GM19239 (cell line): ENCODE measurements around the gene RASGRF1.
"Not testable (repeated sequence)": the region's sequence is repeated elsewhere in the genome, so short reads cannot be mapped to it uniquely, and the experiment has no call there.

Experiments used
- DNase-seq: peaks from one replicate; pipeline ENCODE4 v3.0.0; 2011; ENCODE audit warnings: low spot score; ENCODE audit not compliant: insufficient read length
- FAIRE-seq: peaks from 2 replicates; lab custom pipeline; 2011; peaks lifted over from hg19 to GRCh38; lab: Jason Lieb, UNC

Gene RASGRF1

GRCh38 chr15:79090487-79091203, at the start of gene RASGRF1:
Gene RASGRF1 (minus strand): TSS chr15:79090780. CDS start chr15:79090498, 282 bp downstream.
- FAIRE-seq (no peak), DNase-seq (no peak)

GRCh38 chr15:79136434-79137046, 46.0 kb upstream of the RASGRF1 start:
- DNase-seq: no peak
- no peak for FAIRE-seq

GRCh38 chr15:79133309-79133708, 42.7 kb upstream of the RASGRF1 start:
- DNase-seq (no peak), FAIRE-seq (no peak)

GRCh38 chr15:79132770-79133169, 42.2 kb upstream of the RASGRF1 start:
- FAIRE-seq (no peak), DNase-seq (no peak)

- FAIRE-seq (no peak), DNase-seq (no peak)
These were observed 41.8 kb upstream of the RASGRF1 start for GRCh38 chr15:79132361-79132760.

- DNase-seq: no peak
These were observed 40.1 kb upstream of the RASGRF1 start for GRCh38 chr15:79130535-79131130.

GRCh38 chr15:79129235-79129634, 38.7 kb upstream of the RASGRF1 start:
- no peak for FAIRE-seq

More at GRCh38 chr15:79130535-79131130, 40.1 kb upstream of the RASGRF1 start:
- no peak for FAIRE-seq

GRCh38 chr15:79128556-79128955, 38.0 kb upstream of the RASGRF1 start:
- no peak for DNase-seq
- no peak for FAIRE-seq

More at GRCh38 chr15:79129235-79129634, 38.7 kb upstream of the RASGRF1 start:
- DNase-seq: no peak

GRCh38 chr15:79124388-79124787, 33.8 kb upstream of the RASGRF1 start:
- no peak for FAIRE-seq
- no peak for DNase-seq

- DNase-seq (no peak), FAIRE-seq (no peak)
These were observed 32.4 kb upstream of the RASGRF1 start for GRCh38 chr15:79122991-79123390.

- FAIRE-seq (no peak), DNase-seq (no peak)
These were observed 31.8 kb upstream of the RASGRF1 start for GRCh38 chr15:79122391-79122790.

- FAIRE-seq: no peak
- DNase-seq: no peak
These were observed 31.0 kb upstream of the RASGRF1 start for GRCh38 chr15:79121571-79121970.

GRCh38 chr15:79117442-79118204, 27.0 kb upstream of the RASGRF1 start:
- FAIRE-seq (no peak), DNase-seq (no peak)

- DNase-seq (no peak), FAIRE-seq (no peak)
These were observed 26.2 kb upstream of the RASGRF1 start for GRCh38 chr15:79116771-79117170.

- FAIRE-seq: no peak
These were observed 25.5 kb upstream of the RASGRF1 start for GRCh38 chr15:79115986-79116665.

GRCh38 chr15:79113831-79114230, 23.3 kb upstream of the RASGRF1 start:
- DNase-seq: no peak
- no peak for FAIRE-seq

More at GRCh38 chr15:79115986-79116665, 25.5 kb upstream of the RASGRF1 start:
- DNase-seq: no peak

GRCh38 chr15:79111404-79111803, 20.8 kb upstream of the RASGRF1 start:
- not testable (repeated sequence) for DNase-seq, FAIRE-seq

GRCh38 chr15:79105141-79105540, 14.6 kb upstream of the RASGRF1 start:
- DNase-seq (no peak), FAIRE-seq (no peak)

- DNase-seq (no peak), FAIRE-seq (no peak)
These were observed 12.0 kb upstream of the RASGRF1 start for GRCh38 chr15:79102595-79102994.
